Measurements from ENCODE around the gene SRRD. TPM values are rescaled to one million over a fixed set of nuclear protein-coding genes. Genes with fewer than 3 reads are reported as not detected.

SRRD gene
- total RNA-seq, 2 experiments from 2014 or later = 34.5 to 36.6 TPM

DNA sequence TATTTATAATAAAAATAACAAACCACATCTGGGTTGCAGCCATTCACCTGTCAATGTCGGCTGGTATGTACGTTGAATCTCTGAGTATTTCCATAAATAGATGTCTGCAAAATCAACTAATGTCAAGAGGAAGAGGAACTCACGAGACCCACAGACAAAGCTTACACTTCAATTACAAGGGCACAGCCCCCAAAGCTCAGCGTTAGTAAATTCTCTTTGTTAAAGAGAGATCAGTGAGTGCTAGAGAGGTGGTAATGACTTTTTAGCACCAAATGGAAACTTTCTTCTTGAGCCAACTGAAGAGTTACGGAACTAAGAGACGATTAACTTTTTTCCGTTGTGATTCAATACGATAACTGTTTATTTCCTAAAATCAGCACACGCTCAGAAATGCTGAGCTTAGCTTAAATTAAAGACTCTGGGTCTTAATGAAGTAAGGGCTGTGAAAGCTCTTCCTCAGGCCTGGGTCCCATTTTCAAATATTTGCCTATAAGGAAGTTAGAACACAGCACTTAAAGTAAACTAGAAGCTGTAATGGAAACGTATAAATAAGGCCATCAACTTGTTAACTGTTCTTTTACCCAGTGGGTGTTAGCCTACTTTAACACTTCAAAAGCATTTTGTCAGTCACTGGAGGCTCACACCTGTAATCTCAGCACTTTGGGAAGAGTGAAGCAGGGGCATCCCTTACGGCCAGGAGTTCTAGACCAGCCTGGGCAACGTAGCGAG is 51.4 kb downstream of the SRRD start:
- no peak for DNase-seq
- Mint-ChIP-seq H3K4me1 (peaks cover 33% of the 10 kb centered on the region), H3K4me3 (no peak overlapping the region), H3K9me3 (no peaks in the 10 kb centered on the region), H3K27ac (peak overlapping the region; percentile 76), H3K27me3 (no peaks in the 10 kb centered on the region), H3K36me3 (peaks cover 20% of the 10 kb centered on the region)

GRCh38 chr22:26535603-26535908 is 51.9 kb downstream of the SRRD start:
- H3K27ac Mint-ChIP-seq = peak overlapping the region; percentile 76
- H3K4me3 Mint-ChIP-seq = no peak overlapping the region
- no peaks in the 10 kb centered on the region for H3K9me3 Mint-ChIP-seq
- peaks cover 33% of the 10 kb centered on the region for H3K4me1 Mint-ChIP-seq
- H3K36me3 Mint-ChIP-seq = peaks cover 21% of the 10 kb centered on the region
- H3K27me3 Mint-ChIP-seq = no peaks in the 10 kb centered on the region
- no peak for DNase-seq

- peaks cover 33% of the 10 kb centered on the region for H3K4me1 Mint-ChIP-seq
Measured at GRCh38 chr22:26536056-26536761, 52.5 kb downstream of the SRRD start.

GRCh38 chr22:26536762-26537134 is 53.1 kb downstream of the SRRD start:
- DNase-seq = no peak
- Mint-ChIP-seq H3K27me3 (no peaks in the 10 kb centered on the region), H3K9me3 (no peaks in the 10 kb centered on the region), H3K4me3 (no peak overlapping the region), H3K4me1 (peaks cover 33% of the 10 kb centered on the region), H3K27ac (no peak overlapping the region), H3K36me3 (peaks cover 18% of the 10 kb centered on the region)

More at GRCh38 chr22:26536056-26536761, 52.5 kb downstream of the SRRD start:
- Mint-ChIP-seq H3K9me3 (no peaks in the 10 kb centered on the region), H3K27ac (no peak overlapping the region), H3K27me3 (no peaks in the 10 kb centered on the region), H3K36me3 (peaks cover 18% of the 10 kb centered on the region), H3K4me3 (no peak overlapping the region)
- no peak for DNase-seq

- Mint-ChIP-seq H3K9me3 (no peaks in the 10 kb centered on the region), H3K36me3 (peaks cover 15% of the 10 kb centered on the region), H3K4me1 (peaks cover 36% of the 10 kb centered on the region), H3K27me3 (no peaks in the 10 kb centered on the region), H3K4me3 (no peak overlapping the region), H3K27ac (no peak overlapping the region)
- no peak for DNase-seq
Measured at GRCh38 chr22:26540119-26540518, 56.4 kb downstream of the SRRD start.

DNA sequence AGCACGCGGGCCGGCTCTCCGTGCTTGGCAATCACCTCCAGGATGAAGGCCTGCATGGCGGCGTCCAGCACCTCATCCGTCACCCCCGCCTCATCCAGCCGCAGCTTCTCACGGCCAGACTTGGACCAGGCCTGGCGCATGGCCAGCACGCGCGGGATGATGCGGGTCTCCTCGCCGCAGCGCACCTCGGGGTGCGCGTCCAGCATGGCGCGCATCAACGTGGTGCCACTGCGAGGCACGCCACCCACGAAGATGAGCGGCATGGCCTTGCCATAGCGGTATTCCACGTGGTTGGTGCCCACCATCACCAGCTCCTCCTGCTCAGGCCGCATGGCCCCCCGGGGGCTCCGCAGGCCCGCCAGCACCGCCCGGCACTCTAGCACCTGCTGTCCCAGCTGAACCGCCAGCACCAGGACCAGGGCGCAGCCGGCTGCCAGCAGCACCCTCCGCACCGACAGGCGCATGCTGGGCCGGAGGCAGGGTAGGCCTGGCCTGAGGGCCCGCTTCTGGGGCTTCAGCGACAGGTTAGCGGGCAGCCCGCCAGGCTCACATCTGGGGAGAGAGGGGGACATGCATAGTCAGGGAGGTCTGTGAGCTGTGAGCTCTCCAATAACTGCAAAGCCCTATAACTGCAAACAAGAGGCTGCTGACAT is 57.6 kb downstream of the SRRD start:
- Mint-ChIP-seq H3K4me3 (no peak overlapping the region), H3K27ac (no peak overlapping the region), H3K4me1 (peaks cover 28% of the 10 kb centered on the region), H3K36me3 (peaks cover 18% of the 10 kb centered on the region), H3K27me3 (no peaks in the 10 kb centered on the region), H3K9me3 (no peaks in the 10 kb centered on the region)
- no peak for DNase-seq

DNA sequence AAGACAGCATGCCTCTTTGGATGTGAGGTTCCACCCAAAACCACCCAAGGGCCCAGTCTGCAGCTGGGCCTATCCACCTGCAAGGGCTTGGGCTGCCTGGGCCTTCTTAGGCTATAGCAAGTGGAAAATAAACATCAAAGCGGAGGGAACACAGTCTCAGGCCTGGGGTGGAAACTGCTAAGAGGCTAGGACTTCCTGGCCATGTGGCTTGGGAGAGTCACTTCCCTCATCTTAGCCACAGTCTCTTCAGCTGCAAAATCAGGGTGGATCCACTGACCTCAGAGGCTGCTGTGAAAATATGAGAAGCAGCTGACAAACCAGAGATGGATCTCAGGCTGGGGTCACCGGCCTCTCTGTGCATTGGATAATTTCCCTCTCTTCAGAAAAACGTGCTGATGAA is 59.2 kb downstream of the SRRD start:
- peak; percentile 11 for DNase-seq
- H3K4me3 Mint-ChIP-seq = no peak overlapping the region

More for the DNA sequence above, 59.2 kb downstream of the SRRD start:
- Mint-ChIP-seq H3K27me3 (no peaks in the 10 kb centered on the region), H3K36me3 (peaks cover 32% of the 10 kb centered on the region), H3K27ac (peak overlapping the region; percentile 76), H3K9me3 (peaks cover 3% of the 10 kb centered on the region), H3K4me1 (peaks cover 38% of the 10 kb centered on the region)

Other genes starting within 250 kb of the SRRD start
- 10 to 100 TPM; 14.9 to 15.9 TPM for gene ASPHD2, start 54.6 kb upstream of the SRRD start, total RNA-seq
- 10 to 100 TPM; 46.9 to 51.3 TPM for gene HPS4, start 94 bp upstream of the SRRD start, total RNA-seq
- 10 to 100 TPM; 45.9 to 50.1 TPM for gene TFIP11, start 28.6 kb downstream of the SRRD start, total RNA-seq
- gene TPST2, start 106.3 kb downstream of the SRRD start, total RNA-seq = 10 to 100 TPM; 32.1 to 35.0 TPM
- not detected for gene CRYBB1, start 134.2 kb downstream of the SRRD start, total RNA-seq
- gene CRYBA4, start 138.1 kb downstream of the SRRD start, total RNA-seq = not detected
- gene MIAT, start 173.7 kb downstream of the SRRD start, total RNA-seq = 1 to 10 TPM; 5.1 to 5.9 TPM

All from activated naive CD8-positive, alpha-beta T cell treated with anti-CD3 and anti-CD28 coated beads for 36 hours (primary cell).